Panc1 (cell line): ENCODE data around the gene NMD3. TPM values are rescaled to one million over a fixed set of nuclear protein-coding genes. Genes with fewer than 3 reads are reported as not detected.

ENCODE experiments used
- ATAC-seq: fragments of 200-7000 bp; cut with Tn5 transposase; 2 replicates; pipeline ENCODE4 v1.9.1; 2020; ENCODE audit warnings: mild to moderate bottlenecking, moderate library complexity
- BruUV-seq: library from RNA; stranded (reverse); fragments of 400-500 nt; replicated peaks from 2 replicates; lab custom pipeline; 2021; lab: Mats Ljungman, UMichigan
- CTCF ChIA-PET: fragments of 300-600 bp; sonication (Branson Sonifier 250); formaldehyde crosslinking; loops from one replicate; lab custom pipeline; 2022; ENCODE audit warnings: antibody characterized with exemption; lab: Charles Lee
- POLR2A ChIA-PET: fragments of 300-600 bp; sonication (Branson Sonifier 250); formaldehyde crosslinking; loops from one replicate; lab custom pipeline; 2022; ENCODE audit warnings: antibody characterized with exemption; lab: Charles Lee
- DNase-seq: peaks from one replicate; pipeline ENCODE4 v3.0.0-alpha.2; 2010; ENCODE audit warnings: low read depth, low spot score
- H3K27ac ChIP-seq: 2 replicates; pipeline ENCODE4 v1.5.1; 2011; ENCODE audit warnings: mild to moderate bottlenecking, low read length, inconsistent platforms
- H3K27me3 ChIP-seq: fragments of 200-500 bp; sonication (Bioruptor generic); 2 replicates; pipeline ENCODE4 v1.6.0; 2014; ENCODE audit warnings: low read length, inconsistent platforms; ENCODE audit not compliant: control insufficient read depth, insufficient read depth
- H3K36me3 ChIP-seq: fragments of 200-500 bp; sonication (Bioruptor generic); 2 replicates; pipeline ENCODE4 v1.5.1; 2014; ENCODE audit warnings: inconsistent platforms, mild to moderate bottlenecking, low read length, moderate library complexity; ENCODE audit not compliant: control insufficient read depth, insufficient read depth
- H3K4me1 ChIP-seq: 2 replicates; pipeline ENCODE4 v1.5.1; 2011; ENCODE audit warnings: inconsistent platforms, mild to moderate bottlenecking, low read length, moderate library complexity; ENCODE audit not compliant: control insufficient read depth, insufficient read depth
- H3K4me3 ChIP-seq, 2 experiments: 2 replicates each; pipeline ENCODE4 v1.5.1; 2011 to 2012; ENCODE audit warnings: low read depth in 2 of 2, low read length in 2 of 2, mild to moderate bottlenecking in 2 of 2, inconsistent platforms in 1 of 2, moderate library complexity in 1 of 2
- H3K9me3 ChIP-seq: fragments of 200-500 bp; sonication (Bioruptor generic); 2 replicates; pipeline ENCODE4 v1.5.1; 2014; ENCODE audit warnings: low read depth, mild to moderate bottlenecking, inconsistent platforms, low read length, moderate library complexity; ENCODE audit not compliant: control insufficient read depth, insufficient read depth
- CTCF ChIP-seq: fragments of 450-650 bp; IDR thresholded peaks from 2 replicates; pipeline ENCODE4 v1.5.1; 2017; ENCODE audit warnings: mild to moderate bottlenecking
- POLR2AphosphoS5 ChIP-seq: IDR thresholded peaks from 2 replicates; pipeline ENCODE4 v1.6.1; 2012; ENCODE audit warnings: mild to moderate bottlenecking, low read depth, low read length, moderate library complexity
- REST ChIP-seq, 2 experiments: IDR thresholded peaks; 2 replicates each; pipeline ENCODE4 v1.6.1; 2011 to 2012; ENCODE audit warnings: low read depth in 2 of 2, control low read depth in 1 of 2, low read length in 1 of 2, mild to moderate bottlenecking in 1 of 2, moderate library complexity in 1 of 2; ENCODE audit not compliant: insufficient read depth in 1 of 2
- SIN3A ChIP-seq: IDR thresholded peaks from 2 replicates; pipeline ENCODE4 v1.6.1; 2012; ENCODE audit warnings: low read depth, mild to moderate bottlenecking, low read length, moderate library complexity, borderline replicate concordance; ENCODE audit not compliant: insufficient read depth
- TCF7L2 ChIP-seq: IDR thresholded peaks from 2 replicates; pipeline ENCODE4 v1.6.1; 2011; ENCODE audit warnings: mild to moderate bottlenecking, low read depth, low read length, inconsistent platforms
- in situ Hi-C: cut with HindIII; loops from 2 replicates; pipeline ENCODE4 v1.10.0; 2016; ENCODE audit warnings: low sequenced_read_pairs, low pct_unique_long_range_greater_than_20kb
- intact Hi-C: fragments of 100-400 bp; cut with micrococcal nuclease; formaldehyde crosslinking; loops from one replicate; pipeline ENCODE4 v1.10.0; 2022; ENCODE audit not compliant: unreplicated experiment
- total RNA-seq: library from RNA; stranded (reverse); gene quantifications from one replicate; pipeline ENCODE4 v1.2.1, GENCODE V29; 2021; ENCODE audit not compliant: unreplicated experiment

Gene NMD3
- total RNA-seq, 1 experiment from 2014 or later, result 64.6 TPM

GRCh38 chr3:161239700-161240099 is 18.6 kb downstream of the NMD3 start:
- in situ Hi-C loops (no loop called here), intact Hi-C loops (no loop called here)
- BruUV-seq, result no TSS peak
- Histone ChIP-seq H3K4me1 (no peaks in the 10 kb centered on the region), H3K4me3 (no peak overlapping the region), H3K9me3 (no peaks in the 10 kb centered on the region), H3K27ac (no peak overlapping the region), H3K27me3 (no peaks in the 10 kb centered on the region), H3K36me3 (peaks cover 61% of the 10 kb centered on the region)
- no peak for DNase-seq
- POLR2A ChIA-PET, result no interaction called here
- no peak for TF ChIP-seq CTCF
- no peak for TF ChIP-seq POLR2AphosphoS5
- TF ChIP-seq REST (IDR thresholded peaks at IDR 0.05; ENCODE audit: insufficient read depth in 1 of 2, low read depth in 2 of 2, low read length in 1 of 2), result no peak
- no peak for TF ChIP-seq SIN3A
- no peak for TF ChIP-seq TCF7L2
- ATAC-seq, result no peak
- CTCF ChIA-PET, result no interaction called here

- no peaks in the 10 kb centered on the region for H3K9me3 ChIP-seq
- CTCF ChIA-PET, result no interaction called here
- H3K36me3 ChIP-seq, result peaks cover 51% of the 10 kb centered on the region
- H3K4me3 ChIP-seq, result no peak overlapping the region
- no peaks in the 10 kb centered on the region for H3K4me1 ChIP-seq
- intact Hi-C loops (no loop called here), in situ Hi-C loops (no loop called here)
- TF ChIP-seq CTCF (no peak), SIN3A (no peak), REST (IDR thresholded peaks at IDR 0.05; ENCODE audit: insufficient read depth in 1 of 2, low read depth in 2 of 2, low read length in 1 of 2) (no peak), POLR2AphosphoS5 (no peak), TCF7L2 (no peak)
- POLR2A ChIA-PET, result no interaction called here
- BruUV-seq, result no TSS peak
- DNase-seq (no peak), ATAC-seq (no peak)
- H3K27me3 ChIP-seq, result no peaks in the 10 kb centered on the region
- H3K27ac ChIP-seq, result no peak overlapping the region
Measured at GRCh38 chr3:161244538-161244937, 23.4 kb downstream of the NMD3 start.
